ENCODE data around the gene FOS.
"Not testable (repeated sequence)": the region's sequence is repeated elsewhere in the genome, so short reads cannot be mapped to it uniquely, and the experiment has no call there.

The FOS gene

GRCh38 chr14:75303381-75303789, 24.8 kb downstream of the FOS start:
- TF ChIP-seq NFRKB (IDR thresholded peaks at IDR 0.05) (no peak), ZNF384 (IDR thresholded peaks at IDR 0.05) (no peak), BHLHE40 (IDR thresholded peaks at IDR 0.05; ENCODE audit: borderline replicate concordance) (no peak), SUZ12 (IDR thresholded peaks at IDR 0.05) (no peak)
- CTCF ChIA-PET: interaction anchor here (0.6 to 1.4 kb wide), 7 partner anchors 9 to 352 kb away, joined by 3 to 5 read pairs (median 4); no protein-coding TSS in a partner anchor
- DNase-seq (ENCODE audit: extremely low spot score): peak; percentile 67
- POLR2A ChIA-PET: no interaction called here

GRCh38 chr14:75306410-75306809, 27.8 kb downstream of the FOS start:
- DNase-seq (ENCODE audit: extremely low spot score); POLR2A ChIA-PET: not testable (repeated sequence)
- CTCF ChIA-PET: interaction anchor here (5.9 kb wide), 1 partner anchor 183 kb away, joined by 48 read pairs; no protein-coding TSS in a partner anchor

- peak; percentile 33 for DNase-seq (ENCODE audit: extremely low spot score)
- POLR2A ChIA-PET: no interaction called here
- TF ChIP-seq HDGF (IDR thresholded peaks at IDR 0.05; ENCODE audit: borderline replicate concordance): no peak
- TF ChIP-seq NFRKB (IDR thresholded peaks at IDR 0.05): no peak
- TF ChIP-seq BHLHE40 (IDR thresholded peaks at IDR 0.05; ENCODE audit: borderline replicate concordance): no peak
- no peak for TF ChIP-seq SP1 (IDR thresholded peaks at IDR 0.05)
- no peak for TF ChIP-seq TARDBP (IDR thresholded peaks at IDR 0.05)
- no peak for TF ChIP-seq FOXK2 (IDR thresholded peaks at IDR 0.05)
- TF ChIP-seq, protein P1, sequence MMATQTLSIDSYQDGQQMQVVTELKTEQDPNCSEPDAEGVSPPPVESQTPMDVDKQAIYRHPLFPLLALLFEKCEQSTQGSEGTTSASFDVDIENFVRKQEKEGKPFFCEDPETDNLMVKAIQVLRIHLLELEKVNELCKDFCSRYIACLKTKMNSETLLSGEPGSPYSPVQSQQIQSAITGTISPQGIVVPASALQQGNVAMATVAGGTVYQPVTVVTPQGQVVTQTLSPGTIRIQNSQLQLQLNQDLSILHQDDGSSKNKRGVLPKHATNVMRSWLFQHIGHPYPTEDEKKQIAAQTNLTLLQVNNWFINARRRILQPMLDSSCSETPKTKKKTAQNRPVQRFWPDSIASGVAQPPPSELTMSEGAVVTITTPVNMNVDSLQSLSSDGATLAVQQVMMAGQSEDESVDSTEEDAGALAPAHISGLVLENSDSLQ (IDR thresholded peaks at IDR 0.05): no peak
- no peak for TF ChIP-seq L3MBTL2 (conservative IDR thresholded peaks at IDR 0.05)
- no peak for TF ChIP-seq CTBP1 (IDR thresholded peaks at IDR 0.05; ENCODE audit: borderline replicate concordance)
- no peak for TF ChIP-seq LEF1 (IDR thresholded peaks at IDR 0.05; ENCODE audit: borderline replicate concordance)
- TF ChIP-seq ARNT (IDR thresholded peaks at IDR 0.05): no peak
- CTCF ChIA-PET: interaction anchor here (0.6 to 5.9 kb wide), 5 partner anchors 64 to 190 kb away, joined by 3 to 48 read pairs (median 4); no protein-coding TSS in a partner anchor
These were observed 28.5 kb downstream of the FOS start for GRCh38 chr14:75306927-75307699.

DNA sequence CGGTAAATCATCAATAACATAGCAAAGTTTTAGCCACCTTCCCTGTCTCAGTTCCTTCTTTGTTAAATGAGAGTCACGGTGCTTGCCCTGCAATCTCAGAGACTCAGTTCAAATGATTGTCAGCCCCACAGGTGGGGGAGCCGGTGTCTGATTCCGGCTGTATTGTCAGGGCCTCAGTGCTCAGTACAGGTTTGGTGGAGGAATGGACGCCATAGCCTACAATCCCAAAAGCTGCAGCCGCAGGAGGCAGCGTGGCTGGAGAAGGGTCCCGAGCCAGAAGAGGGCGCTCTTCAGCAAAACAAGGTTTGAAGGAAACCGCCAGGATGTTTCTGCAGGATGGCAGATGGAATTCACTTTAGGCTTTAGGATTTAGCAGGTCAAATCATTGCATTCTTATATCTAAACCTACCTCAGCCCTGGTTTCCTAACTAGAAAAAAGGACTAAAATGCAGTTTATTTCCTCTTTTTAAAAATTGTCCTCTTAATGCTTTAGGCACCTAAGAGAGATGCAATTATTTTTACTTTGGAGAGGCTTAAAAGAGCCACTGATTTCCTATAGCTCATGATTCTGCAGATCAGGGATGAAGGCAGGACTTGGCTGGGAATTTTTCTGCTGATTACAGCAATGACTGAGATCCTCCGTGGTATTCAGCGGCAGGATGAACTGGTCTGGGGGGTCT, 29.2 kb downstream of the FOS start:
- CTCF ChIA-PET: interaction anchor here (0.6 to 5.9 kb wide), 6 partner anchors 65 to 254 kb away, joined by 3 to 48 read pairs (median 4); no protein-coding TSS in a partner anchor
- peak; percentile 75 for DNase-seq (ENCODE audit: extremely low spot score)
- TF ChIP-seq L3MBTL2 (conservative IDR thresholded peaks at IDR 0.05) (no peak), ZNF384 (IDR thresholded peaks at IDR 0.05) (no peak), BHLHE40 (IDR thresholded peaks at IDR 0.05; ENCODE audit: borderline replicate concordance) (no peak), FOXM1 (IDR thresholded peaks at IDR 0.05; ENCODE audit: borderline replicate concordance) (no peak), LEF1 (IDR thresholded peaks at IDR 0.05; ENCODE audit: borderline replicate concordance) (no peak), TARDBP (IDR thresholded peaks at IDR 0.05) (no peak), NFRKB (IDR thresholded peaks at IDR 0.05) (no peak), SP1 (IDR thresholded peaks at IDR 0.05) (no peak), HDGF (IDR thresholded peaks at IDR 0.05; ENCODE audit: borderline replicate concordance) (no peak), ARNT (IDR thresholded peaks at IDR 0.05) (no peak), CTBP1 (IDR thresholded peaks at IDR 0.05; ENCODE audit: borderline replicate concordance) (no peak), ELF4 (IDR thresholded peaks at IDR 0.05) (no peak), SUZ12 (IDR thresholded peaks at IDR 0.05) (no peak), FOXA1 (IDR thresholded peaks at IDR 0.05) (no peak), FOXK2 (IDR thresholded peaks at IDR 0.05) (no peak)
- TF ChIP-seq, protein P1 (IDR thresholded peaks at IDR 0.05): no peak
- POLR2A ChIA-PET: no interaction called here

DNA sequence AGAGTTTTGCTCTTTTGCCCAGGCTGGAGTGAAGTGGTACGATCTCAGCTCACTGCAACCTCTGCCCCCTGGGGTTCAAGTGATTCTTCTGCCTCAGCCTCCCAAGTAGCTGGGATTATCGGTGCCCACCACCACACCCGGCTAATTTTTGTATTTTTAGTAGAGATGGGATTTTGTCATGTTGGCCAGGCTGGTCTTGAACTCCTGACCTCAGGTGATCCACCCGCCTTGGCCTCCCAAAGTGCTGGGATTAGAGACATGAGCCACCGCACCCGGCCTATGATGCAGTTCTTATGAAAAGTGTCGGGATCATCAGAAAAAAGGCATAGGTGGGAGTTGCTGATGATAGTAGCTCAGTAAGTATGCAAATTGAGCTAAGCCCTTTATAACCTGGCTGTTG, 30.4 kb downstream of the FOS start:
- CTCF ChIA-PET: interaction anchor here (0.7 to 5.9 kb wide), 4 partner anchors 13 to 253 kb away, joined by 3 to 48 read pairs (median 6); no protein-coding TSS in a partner anchor
- DNase-seq (ENCODE audit: extremely low spot score); POLR2A ChIA-PET: not testable (repeated sequence)

GRCh38 chr14:75309561-75309960, 30.9 kb downstream of the FOS start:
- POLR2A ChIA-PET; DNase-seq (ENCODE audit: extremely low spot score): not testable (repeated sequence)
- CTCF ChIA-PET: interaction anchor here (1.7 to 5.9 kb wide), 2 partner anchors 12 to 180 kb away, joined by 9 to 48 read pairs; no protein-coding TSS in a partner anchor

GRCh38 chr14:75310295-75311111, 31.9 kb downstream of the FOS start:
- ChIA-PET CTCF (interaction anchor here (0.7 to 5.9 kb wide), 3 partner anchors 12 to 345 kb away, joined by 4 to 48 read pairs (median 9); no protein-coding TSS in a partner anchor), POLR2A (no interaction called here)
- DNase-seq (ENCODE audit: extremely low spot score): no peak
- TF ChIP-seq CTBP1 (IDR thresholded peaks at IDR 0.05; ENCODE audit: borderline replicate concordance) (no peak), L3MBTL2 (conservative IDR thresholded peaks at IDR 0.05) (no peak), ARNT (IDR thresholded peaks at IDR 0.05) (no peak), ELF4 (IDR thresholded peaks at IDR 0.05) (no peak), BHLHE40 (IDR thresholded peaks at IDR 0.05; ENCODE audit: borderline replicate concordance) (no peak), TARDBP (IDR thresholded peaks at IDR 0.05) (no peak), NFRKB (IDR thresholded peaks at IDR 0.05) (no peak), SP1 (IDR thresholded peaks at IDR 0.05) (no peak), HDGF (IDR thresholded peaks at IDR 0.05; ENCODE audit: borderline replicate concordance) (no peak), FOXK2 (IDR thresholded peaks at IDR 0.05) (no peak), LEF1 (IDR thresholded peaks at IDR 0.05; ENCODE audit: borderline replicate concordance) (no peak), FOXM1 (IDR thresholded peaks at IDR 0.05; ENCODE audit: borderline replicate concordance) (no peak), FOXA1 (IDR thresholded peaks at IDR 0.05) (no peak), ZNF384 (IDR thresholded peaks at IDR 0.05) (no peak), SUZ12 (IDR thresholded peaks at IDR 0.05) (no peak)
- TF ChIP-seq, protein P1 (IDR thresholded peaks at IDR 0.05): no peak
